HG03039 (cell line): ENCODE measurements around the gene ZSWIM8.
"Not testable (repeated sequence)": the region's sequence is repeated elsewhere in the genome, so short reads cannot be mapped to it uniquely, and the experiment has no call there.

Source experiments
- ATAC-seq: cut with Tn5 transposase; IDR thresholded peaks from one replicate; pipeline ENCODE4 v1.9.1; 2021; ENCODE audit warnings: mild to moderate bottlenecking, moderate library complexity; ENCODE audit not compliant: unreplicated experiment

Gene ZSWIM8

GRCh38 chr10:73814276-73814895 lies 29.0 kb downstream of the ZSWIM8 start:
- no peak for ATAC-seq

- ATAC-seq: no peak
Observed at GRCh38 chr10:73814896-73815718, 29.7 kb downstream of the ZSWIM8 start.

GRCh38 chr10:73815719-73816030 lies 30.3 kb downstream of the ZSWIM8 start:
- ATAC-seq: no peak

- no peak for ATAC-seq
Observed at GRCh38 chr10:73816917-73817729, 31.7 kb downstream of the ZSWIM8 start.

- no peak for ATAC-seq
Observed at GRCh38 chr10:73817826-73818225, 32.4 kb downstream of the ZSWIM8 start.

- ATAC-seq: no peak
Observed at GRCh38 chr10:73818402-73818801, 33.0 kb downstream of the ZSWIM8 start.

- ATAC-seq: no peak
Observed at GRCh38 chr10:73819081-73819480, 33.7 kb downstream of the ZSWIM8 start.

GRCh38 chr10:73819513-73820093 lies 34.2 kb downstream of the ZSWIM8 start:
- ATAC-seq: no peak

GRCh38 chr10:73823391-73823790 lies 38.0 kb downstream of the ZSWIM8 start:
- ATAC-seq: no peak

GRCh38 chr10:73824146-73824725 lies 38.8 kb downstream of the ZSWIM8 start:
- no peak for ATAC-seq

- no peak for ATAC-seq
Observed at GRCh38 chr10:73827346-73828089, 42.1 kb downstream of the ZSWIM8 start.

GRCh38 chr10:73828161-73828560 lies 42.8 kb downstream of the ZSWIM8 start:
- ATAC-seq: no peak

- ATAC-seq: not testable (repeated sequence)
Observed at GRCh38 chr10:73829090-73829489, 43.7 kb downstream of the ZSWIM8 start.

GRCh38 chr10:73836427-73836980 lies 51.1 kb downstream of the ZSWIM8 start:
- ATAC-seq: no peak

GRCh38 chr10:73837072-73837471 lies 51.7 kb downstream of the ZSWIM8 start:
- ATAC-seq: no peak

- no peak for ATAC-seq
Observed at GRCh38 chr10:73838008-73838567, 52.7 kb downstream of the ZSWIM8 start.

- ATAC-seq: no peak
Observed at GRCh38 chr10:73838827-73839226, 53.4 kb downstream of the ZSWIM8 start.

- ATAC-seq: no peak
Observed at GRCh38 chr10:73839276-73839966, 54.0 kb downstream of the ZSWIM8 start.

- ATAC-seq: no peak
Observed at GRCh38 chr10:73840056-73840402, 54.6 kb downstream of the ZSWIM8 start.
